Smooth muscle cell (in vitro differentiated cells): ENCODE results near the gene WWOX. TPM values are rescaled to one million over a fixed set of nuclear protein-coding genes. Genes with fewer than 3 reads are reported as not detected.

Source experiments
- DNase-seq: peaks from one replicate; lab custom pipeline; 2025; ENCODE audit not compliant: unreplicated experiment; lab: John Stamatoyannopoulos, UW
- H2AFZ ChIP-seq: fragments of 200-600 bp; sonication (generic); 2 replicates; pipeline ENCODE4 v1.6.0; 2016; ENCODE audit warnings: antibody characterized with exemption, low read depth, mild to moderate bottlenecking
- H3F3A ChIP-seq: fragments of 200-600 bp; sonication (generic); 2 replicates; pipeline ENCODE4 v1.6.0; 2017; ENCODE audit warnings: antibody characterized with exemption, low read depth
- H3K27ac ChIP-seq: fragments of 200-600 bp; sonication (generic); 2 replicates; pipeline ENCODE4 v1.5.1; 2016; ENCODE audit warnings: low read depth, mild to moderate bottlenecking
- H3K27me3 ChIP-seq: fragments of 200-600 bp; sonication (generic); 2 replicates; pipeline ENCODE4 v1.6.1; 2016; ENCODE audit warnings: low read depth, mild to moderate bottlenecking
- H3K36me3 ChIP-seq: fragments of 200-600 bp; sonication (generic); 2 replicates; pipeline ENCODE4 v1.5.1; 2016; ENCODE audit warnings: low read depth
- H3K4me1 ChIP-seq: fragments of 200-600 bp; sonication (generic); 2 replicates; pipeline ENCODE4 v1.5.1; 2016; ENCODE audit warnings: low read depth
- H3K4me2 ChIP-seq: fragments of 200-600 bp; sonication (generic); 2 replicates; pipeline ENCODE4 v1.6.0; 2016; ENCODE audit warnings: mild to moderate bottlenecking
- H3K4me3 ChIP-seq: fragments of 200-600 bp; sonication (generic); 2 replicates; pipeline ENCODE4 v1.5.1; 2016; ENCODE audit warnings: mild to moderate bottlenecking
- H3K79me2 ChIP-seq: fragments of 200-600 bp; sonication (generic); 2 replicates; pipeline ENCODE4 v1.6.0; 2016; ENCODE audit warnings: low read depth, mild to moderate bottlenecking
- H3K9ac ChIP-seq: fragments of 200-600 bp; sonication (generic); 2 replicates; pipeline ENCODE4 v1.6.0; 2016; ENCODE audit warnings: low read depth
- H3K9me3 ChIP-seq: fragments of 200-600 bp; sonication (generic); replicated peaks from 2 replicates; pipeline ENCODE4 v1.5.1; 2016; ENCODE audit warnings: low read depth
- H4K20me1 ChIP-seq: fragments of 200-600 bp; sonication (generic); 2 replicates; pipeline ENCODE4 v1.6.0; 2016; ENCODE audit warnings: low read depth
- WGBS: methylation state at CpG from one replicate; pipeline ENCODE4 v1.1.7; 2016; ENCODE audit warnings: low lambda C conversion rate; 5-methylcytosine and 5-hydroxymethylcytosine counted together
- polyA plus RNA-seq: library from polyadenylated mRNA; unstranded; fragments of >200 nt; fragmentation: Nextera tagmentation; extraction: Ambion mirVana; gene quantifications from 2 replicates; pipeline ENCODE4 v1.2.1, GENCODE V29; 2016
- total RNA-seq: library from RNA; depleted of rRNA; stranded (reverse); fragments of >200 nt; gene quantifications from 2 replicates; pipeline ENCODE4 v1.2.3, GENCODE V29; 2014
- TF ChIP-seq, protein P1 (sequence below): fragments of 200-600 bp; sonication (generic); IDR thresholded peaks from 2 replicates; pipeline ENCODE4 v1.5.1; 2017; ENCODE audit warnings: borderline replicate concordance, mild to moderate bottlenecking, antibody characterized with exemption; ENCODE audit not compliant: insufficient read depth, poor library complexity, severe bottlenecking

Gene WWOX
- total and polyA plus RNA-seq, 2 experiments from 2014 or later = 7.5 to 14.0 TPM

DNA sequence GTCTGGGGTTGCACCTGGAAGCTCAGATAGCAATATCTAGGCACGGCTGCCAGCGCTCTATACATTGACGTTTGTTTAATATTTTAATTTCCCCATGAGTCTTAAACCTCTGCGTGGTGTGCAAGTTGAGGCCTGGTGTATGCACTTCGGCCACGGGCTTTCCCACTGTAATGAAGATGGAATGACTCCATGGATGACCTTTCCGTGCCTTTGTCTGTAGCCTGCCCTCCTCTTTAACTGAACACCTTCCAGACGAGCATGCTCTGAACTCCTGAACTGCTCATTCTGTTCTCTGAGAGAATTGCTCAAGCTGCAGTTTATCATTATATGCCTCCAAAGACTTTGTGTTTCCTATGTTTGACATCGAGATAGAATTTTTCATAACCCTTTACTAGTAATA lies 438.8 kb downstream of the WWOX start:
- H3K27ac ChIP-seq = no peak overlapping the region
- H3K4me1 ChIP-seq = no peaks in the 10 kb centered on the region
- H3K27me3 ChIP-seq = peaks cover 3% of the 10 kb centered on the region
- no peak overlapping the region for H3K4me2 ChIP-seq
- H3K36me3 ChIP-seq = no peaks in the 10 kb centered on the region
- no peaks in the 10 kb centered on the region for H3K9me3 ChIP-seq
- TF ChIP-seq, protein P1, sequence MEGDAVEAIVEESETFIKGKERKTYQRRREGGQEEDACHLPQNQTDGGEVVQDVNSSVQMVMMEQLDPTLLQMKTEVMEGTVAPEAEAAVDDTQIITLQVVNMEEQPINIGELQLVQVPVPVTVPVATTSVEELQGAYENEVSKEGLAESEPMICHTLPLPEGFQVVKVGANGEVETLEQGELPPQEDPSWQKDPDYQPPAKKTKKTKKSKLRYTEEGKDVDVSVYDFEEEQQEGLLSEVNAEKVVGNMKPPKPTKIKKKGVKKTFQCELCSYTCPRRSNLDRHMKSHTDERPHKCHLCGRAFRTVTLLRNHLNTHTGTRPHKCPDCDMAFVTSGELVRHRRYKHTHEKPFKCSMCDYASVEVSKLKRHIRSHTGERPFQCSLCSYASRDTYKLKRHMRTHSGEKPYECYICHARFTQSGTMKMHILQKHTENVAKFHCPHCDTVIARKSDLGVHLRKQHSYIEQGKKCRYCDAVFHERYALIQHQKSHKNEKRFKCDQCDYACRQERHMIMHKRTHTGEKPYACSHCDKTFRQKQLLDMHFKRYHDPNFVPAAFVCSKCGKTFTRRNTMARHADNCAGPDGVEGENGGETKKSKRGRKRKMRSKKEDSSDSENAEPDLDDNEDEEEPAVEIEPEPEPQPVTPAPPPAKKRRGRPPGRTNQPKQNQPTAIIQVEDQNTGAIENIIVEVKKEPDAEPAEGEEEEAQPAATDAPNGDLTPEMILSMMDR = no peak
- WGBS = 79% methylated on average over 9 of the region's 9 CpGs
- H3F3A ChIP-seq = no peaks in the 10 kb centered on the region
- no peaks in the 10 kb centered on the region for H4K20me1 ChIP-seq
- H3K9ac ChIP-seq = no peak overlapping the region
- H3K4me3 ChIP-seq = no peak overlapping the region
- H2AFZ ChIP-seq = no peak overlapping the region
- no peaks in the 10 kb centered on the region for H3K79me2 ChIP-seq
- no peak for DNase-seq

DNA sequence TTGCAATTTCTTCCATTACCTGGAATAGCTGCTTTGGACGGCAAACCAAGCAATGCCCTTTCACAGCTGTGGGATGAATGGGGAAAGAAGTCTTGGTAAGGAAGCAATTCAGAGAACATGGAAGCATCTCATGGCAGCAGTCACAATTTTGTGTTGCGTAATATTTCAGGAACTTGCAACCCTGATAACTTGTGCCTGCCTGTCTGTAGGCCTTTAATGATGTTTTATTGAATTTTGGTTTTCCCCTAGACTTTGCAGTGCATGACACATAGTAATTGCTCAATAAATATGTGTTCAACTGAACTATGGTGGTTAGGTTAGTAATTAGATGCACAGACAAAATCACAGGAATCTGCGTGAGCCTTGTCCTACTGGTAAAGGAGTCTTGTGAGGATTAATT lies 439.5 kb downstream of the WWOX start:
- Histone ChIP-seq H3K79me2 (no peaks in the 10 kb centered on the region), H3K4me3 (no peak overlapping the region), H3K4me2 (no peak overlapping the region), H3K27ac (no peak overlapping the region), H3K36me3 (no peaks in the 10 kb centered on the region), H3F3A (no peaks in the 10 kb centered on the region), H4K20me1 (no peaks in the 10 kb centered on the region), H3K9me3 (no peaks in the 10 kb centered on the region), H3K4me1 (no peaks in the 10 kb centered on the region), H3K27me3 (peaks cover 3% of the 10 kb centered on the region), H2AFZ (no peak overlapping the region), H3K9ac (no peak overlapping the region)
- 84% methylated on average over 3 of the region's 3 CpGs for WGBS
- no peak for DNase-seq
- TF ChIP-seq, protein P1 = no peak

- no peak overlapping the region for H3K27ac ChIP-seq
- TF ChIP-seq, protein P1 = no peak
- no peaks in the 10 kb centered on the region for H3K27me3 ChIP-seq
- DNase-seq = no peak
- no peaks in the 10 kb centered on the region for H3F3A ChIP-seq
- H3K4me1 ChIP-seq = no peaks in the 10 kb centered on the region
- no peaks in the 10 kb centered on the region for H4K20me1 ChIP-seq
- no peak overlapping the region for H3K4me3 ChIP-seq
- no peak overlapping the region for H2AFZ ChIP-seq
- H3K79me2 ChIP-seq = no peaks in the 10 kb centered on the region
- H3K4me2 ChIP-seq = no peak overlapping the region
- WGBS = 89% methylated on average over 7 of the region's 7 CpGs
- H3K36me3 ChIP-seq = no peaks in the 10 kb centered on the region
- H3K9ac ChIP-seq = no peak overlapping the region
- no peaks in the 10 kb centered on the region for H3K9me3 ChIP-seq
Measured at GRCh38 chr16:78542419-78542818, 443.0 kb downstream of the WWOX start.

DNA sequence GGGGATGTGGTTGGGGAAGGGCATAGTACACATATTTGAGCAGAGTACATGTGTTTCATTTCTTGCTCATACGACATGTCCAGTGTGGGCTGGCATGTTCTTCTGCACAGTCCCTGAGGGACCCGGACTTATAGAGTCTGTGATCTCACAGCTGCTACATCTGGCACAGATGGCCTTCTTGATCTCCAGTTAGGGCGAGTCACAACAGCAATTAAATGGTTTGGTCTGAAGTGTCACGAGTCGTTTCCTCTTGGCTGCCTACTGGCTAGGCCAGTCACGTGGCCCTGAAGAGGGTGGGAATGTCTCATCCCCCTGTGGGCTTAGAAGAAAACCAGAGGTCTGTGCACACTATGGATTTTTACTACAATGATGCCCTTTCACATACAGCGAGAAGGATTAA lies 443.6 kb downstream of the WWOX start:
- Histone ChIP-seq H3K9me3 (no peaks in the 10 kb centered on the region), H3K79me2 (no peaks in the 10 kb centered on the region), H2AFZ (no peak overlapping the region), H3K4me2 (no peak overlapping the region), H3K27me3 (no peaks in the 10 kb centered on the region), H3K4me1 (no peaks in the 10 kb centered on the region), H3K9ac (no peak overlapping the region), H3F3A (no peaks in the 10 kb centered on the region), H3K27ac (no peak overlapping the region), H3K36me3 (no peaks in the 10 kb centered on the region), H4K20me1 (no peaks in the 10 kb centered on the region), H3K4me3 (no peak overlapping the region)
- no peak for DNase-seq
- WGBS = 61% methylated on average over 7 of the region's 7 CpGs
- TF ChIP-seq, protein P1 = no peak
